Stomach smooth muscle (tissue), 2 donors: ENCODE measurements around the gene ARMC5.
"Not testable (repeated sequence)": the region's sequence is repeated elsewhere in the genome, so short reads cannot be mapped to it uniquely, and the experiment has no call there.

Experiments used
- H3K27ac ChIP-seq: one replicate; pipeline ENCODE4 v1.7.0; 2013; ENCODE audit warnings: mild to moderate bottlenecking, low read length, inconsistent platforms
- H3K27me3 ChIP-seq, 2 donors: one replicate each; pipeline ENCODE4 v1.7.0; 2013; ENCODE audit warnings: low read length in 2 of 2; ENCODE audit not compliant: insufficient read depth in 2 of 2, control insufficient read depth in 1 of 2
- H3K36me3 ChIP-seq, 2 donors: one replicate each; pipeline ENCODE4 v1.7.0; 2013; ENCODE audit warnings: low read length in 2 of 2; ENCODE audit not compliant: control insufficient read depth in 2 of 2, insufficient read depth in 2 of 2
- H3K4me1 ChIP-seq: one replicate; pipeline ENCODE4 v1.7.0; 2013; ENCODE audit warnings: low read length; ENCODE audit not compliant: control insufficient read depth, insufficient read depth
- H3K4me3 ChIP-seq, 2 donors: one replicate each; pipeline ENCODE4 v1.7.0; 2013; ENCODE audit warnings: low read length in 2 of 2
- H3K9ac ChIP-seq, 2 donors: one replicate each; pipeline ENCODE4 v1.7.0; 2013; ENCODE audit warnings: low read length in 2 of 2, mild to moderate bottlenecking in 1 of 2
- H3K9me3 ChIP-seq, 2 donors: one replicate each; pipeline ENCODE4 v1.7.0; 2013; ENCODE audit warnings: low read length in 2 of 2; ENCODE audit not compliant: control insufficient read depth in 2 of 2
- donor health status: healthy.
- donor health status: Pancreatic carcinoma.

The ARMC5 gene

GRCh38 chr16:31502981-31503380 lies 43.7 kb downstream of the ARMC5 start:
- H3K4me1 ChIP-seq, result peaks cover 13% of the 10 kb centered on the region
- H3K9ac ChIP-seq, result no peak overlapping the region
- peaks cover 25 to 26% of the 10 kb centered on the region in 2 donors for H3K36me3 ChIP-seq
- no peaks in the 10 kb centered on the region for H3K27me3 ChIP-seq
- no peaks in the 10 kb centered on the region for H3K9me3 ChIP-seq
- no peak overlapping the region for H3K27ac ChIP-seq
- H3K4me3 ChIP-seq, result no peak overlapping the region

DNA sequence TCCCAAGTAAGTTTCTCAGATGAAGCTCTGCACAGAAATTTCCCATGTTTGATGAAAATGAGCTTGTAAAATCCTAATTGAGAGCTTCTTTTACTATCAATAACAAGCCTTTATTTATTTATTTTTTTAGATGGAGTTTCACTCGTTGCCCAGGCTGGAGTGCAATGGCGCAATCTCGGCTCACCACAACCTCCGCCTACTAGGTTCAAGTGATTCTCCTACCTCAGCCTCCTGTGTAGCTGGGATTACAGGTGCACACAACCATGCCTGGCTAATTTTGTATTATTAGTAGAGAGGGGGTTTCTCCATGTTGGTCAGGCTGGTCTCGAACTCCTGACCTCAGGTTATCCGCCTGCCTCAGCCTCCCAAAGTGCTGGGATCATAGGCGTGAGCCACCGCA lies 44.3 kb downstream of the ARMC5 start:
- H3K27ac ChIP-seq, H3K27me3 ChIP-seq, H3K4me3 ChIP-seq, H3K9me3 ChIP-seq, H3K9ac ChIP-seq: not testable (repeated sequence)
- H3K36me3 ChIP-seq, result peaks cover 19 to 20% of the 10 kb centered on the region in 2 donors
- H3K4me1 ChIP-seq, result peaks cover 13% of the 10 kb centered on the region

DNA sequence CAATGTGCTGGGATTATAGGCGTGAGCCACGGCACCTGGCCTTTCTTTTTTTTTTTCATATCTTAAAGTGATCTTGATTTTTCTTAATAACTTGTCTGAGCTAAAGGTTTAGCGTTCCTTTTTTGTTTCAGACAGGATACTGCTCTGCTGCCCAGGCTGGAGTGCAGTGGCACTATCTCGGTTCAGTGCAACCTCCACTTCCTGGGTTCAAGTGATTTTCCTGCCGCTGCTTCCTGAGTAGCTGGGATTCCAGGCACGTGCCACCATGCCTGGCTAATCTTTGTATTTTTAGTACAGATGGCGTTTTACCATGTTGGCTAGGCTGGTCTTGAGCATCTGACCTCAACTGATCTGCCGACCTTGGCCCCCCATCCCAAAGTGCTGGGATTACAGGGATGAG lies 44.9 kb downstream of the ARMC5 start:
- Histone ChIP-seq H3K4me1 (peaks cover 13% of the 10 kb centered on the region), H3K4me3 (no peak overlapping the region), H3K9ac (no peak overlapping the region), H3K27me3 (no peaks in the 10 kb centered on the region), H3K9me3 (no peaks in the 10 kb centered on the region), H3K36me3 (peaks cover 13 to 14% of the 10 kb centered on the region in 2 donors), H3K27ac (no peak overlapping the region)

DNA sequence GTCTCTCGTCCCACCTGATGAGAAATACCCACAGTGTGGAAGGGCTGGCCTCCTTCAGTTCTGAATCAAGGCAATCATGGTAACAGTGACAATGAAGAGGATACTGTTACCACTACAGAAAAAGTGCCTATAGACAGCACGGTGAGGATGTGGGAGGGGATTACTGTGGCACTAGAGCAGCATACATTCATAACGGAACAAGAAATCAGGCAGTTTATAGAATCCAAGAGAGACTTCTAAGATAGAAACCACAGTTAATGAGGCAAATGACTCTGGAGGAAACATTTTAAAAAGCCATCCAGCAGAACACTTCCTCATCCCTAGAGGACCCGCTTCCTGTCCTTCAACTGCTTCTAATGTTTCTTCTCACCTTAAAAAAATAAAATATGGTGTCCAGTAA lies 46.2 kb downstream of the ARMC5 start:
- H3K36me3 ChIP-seq, result peaks cover 3 to 5% of the 10 kb centered on the region in 2 donors
- no peak overlapping the region for H3K9ac ChIP-seq
- H3K27me3 ChIP-seq, result no peaks in the 10 kb centered on the region
- H3K27ac ChIP-seq, result no peak overlapping the region
- H3K9me3 ChIP-seq, result no peaks in the 10 kb centered on the region
- H3K4me3 ChIP-seq, result no peak overlapping the region
- peaks cover 19% of the 10 kb centered on the region for H3K4me1 ChIP-seq

DNA sequence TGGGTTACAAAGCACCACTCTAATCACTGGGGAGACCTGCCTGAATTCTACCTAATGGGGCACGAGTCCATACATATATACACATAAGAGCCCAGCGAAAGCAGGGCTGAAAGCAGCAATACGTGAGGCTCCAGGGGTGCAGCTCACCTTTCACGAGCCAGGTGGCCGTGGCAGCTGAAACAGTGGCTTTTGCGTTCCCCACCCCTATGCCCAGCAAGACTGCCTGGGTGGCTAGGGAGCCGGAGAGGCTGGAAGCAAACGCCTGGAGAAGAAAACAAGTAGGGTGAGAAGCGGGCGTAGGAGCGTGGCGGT lies 48.3 kb downstream of the ARMC5 start:
- Histone ChIP-seq H3K4me3 (peak overlapping the region; percentile 88 to 96), H3K36me3 (peaks cover 2 to 5% of the 10 kb centered on the region in 2 donors), H3K27ac (peak overlapping the region; percentile 95), H3K9ac (peak overlapping the region; percentile 98 to 99), H3K9me3 (no peaks in the 10 kb centered on the region), H3K27me3 (no peaks in the 10 kb centered on the region), H3K4me1 (peaks cover 19% of the 10 kb centered on the region)

DNA sequence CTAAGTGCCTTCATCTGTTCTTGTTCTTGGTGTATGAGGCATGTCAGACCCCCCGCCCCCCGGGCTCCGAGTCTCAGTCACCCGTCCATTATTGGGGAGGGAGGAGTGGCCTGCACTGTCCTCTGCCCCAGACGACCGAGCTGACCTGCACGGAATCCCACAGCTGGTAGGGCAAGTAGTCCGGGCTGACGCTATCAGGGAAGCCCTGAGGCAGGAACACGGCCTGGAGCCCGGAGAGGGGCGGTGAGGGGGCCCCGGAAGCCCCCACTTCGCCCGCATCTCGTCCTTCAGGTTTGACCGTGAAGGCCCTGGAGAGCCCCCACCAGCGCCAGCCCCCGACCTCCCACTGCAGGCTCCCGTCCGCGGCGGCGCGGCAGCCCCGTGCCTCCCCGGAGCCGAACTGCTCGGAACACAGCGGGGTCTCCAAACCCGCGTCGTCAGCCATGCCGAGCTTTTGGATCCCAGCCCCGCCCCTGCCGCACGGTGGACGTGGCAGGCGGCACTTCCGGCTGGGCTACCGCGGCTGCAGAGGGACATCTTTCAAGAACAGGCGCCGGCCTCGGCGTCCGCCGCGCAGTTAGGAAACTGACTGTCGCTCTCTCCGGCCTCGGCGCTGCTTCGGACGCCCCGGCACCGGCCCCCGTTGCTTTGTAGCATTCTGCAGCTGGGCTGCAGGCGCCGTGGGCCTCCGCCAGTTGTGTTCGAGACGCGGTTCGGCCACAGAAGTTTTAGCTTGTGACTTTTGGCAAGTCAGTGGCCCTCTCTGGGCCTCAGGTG lies 48.8 kb downstream of the ARMC5 start, which contains the start of gene RUSF1:
TSS of gene RUSF1 (minus strand) at position 463 of the 777 bp plus-strand sequence. CDS start at position 445, 18 bp downstream.
- Histone ChIP-seq H3K36me3 (peaks cover 2 to 5% of the 10 kb centered on the region in 2 donors), H3K4me1 (peaks cover 19% of the 10 kb centered on the region), H3K9ac (peak within 1 kb of the TSS; percentile 98 to 99), H3K4me3 (peak within 1 kb of the TSS; percentile 88 to 96), H3K9me3 (no peaks in the 10 kb centered on the region), H3K27me3 (no peaks in the 10 kb centered on the region), H3K27ac (peak within 1 kb of the TSS; percentile 95)

DNA sequence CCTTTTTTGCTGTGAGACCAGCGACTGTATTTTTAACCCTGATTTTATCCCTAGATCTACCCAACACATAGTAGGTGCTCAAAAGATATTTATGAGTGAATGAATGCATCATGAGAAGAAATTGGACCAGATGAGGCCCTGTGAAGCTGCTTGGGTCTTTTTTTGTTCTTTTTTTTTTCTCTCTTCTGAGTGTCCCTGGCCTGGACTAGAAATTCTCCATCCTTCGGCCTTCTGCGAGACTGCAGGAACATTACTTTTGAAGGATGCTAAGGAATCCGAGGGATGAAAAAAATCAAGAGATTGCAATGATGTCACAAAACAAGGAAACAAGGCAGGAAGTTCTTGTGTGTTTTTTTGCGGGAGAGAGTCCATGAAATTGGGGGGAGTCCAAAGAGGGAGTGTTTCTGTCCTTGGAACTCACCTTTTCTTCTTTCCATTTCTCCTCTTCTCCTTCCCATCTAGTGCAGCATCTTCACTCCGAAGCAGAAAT lies 49.5 kb downstream of the ARMC5 start:
- Histone ChIP-seq H3K27ac (peak overlapping the region; percentile 95), H3K9ac (peak overlapping the region; percentile 98 to 99), H3K4me3 (peak overlapping the region; percentile 88 to 96), H3K9me3 (no peaks in the 10 kb centered on the region), H3K36me3 (peaks cover 2 to 5% of the 10 kb centered on the region in 2 donors), H3K27me3 (no peaks in the 10 kb centered on the region), H3K4me1 (peaks cover 19% of the 10 kb centered on the region)

DNA sequence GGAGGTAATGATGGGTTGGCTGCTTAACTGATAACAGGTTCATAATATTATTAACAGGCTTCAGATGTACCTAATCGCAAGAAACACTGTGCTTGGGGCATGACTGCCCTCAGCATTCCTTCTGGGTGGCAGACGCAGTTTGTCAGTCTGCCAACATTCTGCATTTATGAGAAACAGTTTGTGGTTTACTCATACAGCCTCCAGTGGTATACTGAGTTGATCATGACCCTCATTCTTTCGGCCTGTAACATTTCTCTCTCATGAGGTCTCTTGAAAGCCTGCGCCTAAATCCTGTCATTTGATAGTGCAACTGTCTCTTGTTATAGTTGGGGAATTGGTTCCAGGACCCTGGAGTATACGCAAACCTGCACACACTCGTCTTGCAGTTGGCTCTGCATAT lies 53.8 kb downstream of the ARMC5 start:
- no peak overlapping the region for H3K4me3 ChIP-seq
- H3K4me1 ChIP-seq, result peaks cover 6% of the 10 kb centered on the region
- H3K27ac ChIP-seq, result no peak overlapping the region
- no peaks in the 10 kb centered on the region for H3K27me3 ChIP-seq
- H3K9me3 ChIP-seq, result no peaks in the 10 kb centered on the region
- H3K9ac ChIP-seq, result no peak overlapping the region
- H3K36me3 ChIP-seq, result no peaks in the 10 kb centered on the region

GRCh38 chr16:31513884-31514283 lies 54.6 kb downstream of the ARMC5 start:
- Histone ChIP-seq H3K9ac (no peak overlapping the region), H3K4me1 (peaks cover 6% of the 10 kb centered on the region), H3K27ac (no peak overlapping the region), H3K36me3 (no peaks in the 10 kb centered on the region), H3K9me3 (no peaks in the 10 kb centered on the region), H3K4me3 (no peak overlapping the region), H3K27me3 (no peaks in the 10 kb centered on the region)
